GM19372 (cell line): ENCODE data around the gene HSF2BP.
"Not testable (repeated sequence)": the region's sequence is repeated elsewhere in the genome, so short reads cannot be mapped to it uniquely, and the experiment has no call there.

Experiments
- ATAC-seq: cut with Tn5 transposase; IDR thresholded peaks from one replicate; pipeline ENCODE4 v1.9.1; 2021; ENCODE audit warnings: mild to moderate bottlenecking, low read depth, moderate library complexity; ENCODE audit not compliant: unreplicated experiment

Gene HSF2BP

DNA sequence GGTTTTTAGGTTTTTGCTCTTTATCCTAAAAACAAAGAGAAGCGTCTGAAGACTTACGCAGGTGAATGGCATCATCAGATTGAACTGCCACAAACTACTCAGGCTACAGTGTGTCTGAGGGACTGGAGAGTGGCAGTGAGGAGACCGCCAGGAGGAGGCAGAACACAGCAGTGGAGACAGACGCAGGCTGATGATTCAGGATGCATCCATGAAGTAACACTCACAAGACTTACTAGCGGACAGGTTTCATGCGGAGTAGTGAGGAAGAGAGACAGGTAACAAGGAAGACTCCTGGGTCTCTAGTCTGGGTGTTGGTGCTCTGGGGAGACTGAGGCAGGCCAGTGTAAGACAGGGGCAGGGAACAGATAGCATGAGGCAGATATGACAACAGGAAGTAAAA is 5.7 kb downstream of the HSF2BP start:
- no peak for ATAC-seq

DNA sequence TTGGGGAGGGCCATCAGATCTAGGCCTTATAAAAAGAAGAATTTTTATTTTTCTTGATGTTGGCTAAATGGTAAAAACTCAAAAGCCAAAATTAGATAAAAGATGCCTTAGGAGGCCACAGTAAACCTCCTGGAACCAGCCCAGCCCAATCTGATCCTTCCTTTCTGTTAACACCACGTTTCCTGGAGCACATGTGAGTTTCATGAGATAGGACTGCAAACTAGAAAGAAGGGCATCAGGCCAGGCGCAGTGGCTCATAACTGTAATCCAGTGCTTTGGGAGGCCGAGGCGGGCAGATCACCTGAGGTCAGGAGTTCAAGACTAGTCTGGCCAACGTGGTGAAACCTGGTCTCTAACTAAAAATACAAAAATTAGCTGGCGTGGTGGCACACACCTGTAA is 6.7 kb downstream of the HSF2BP start:
- no peak for ATAC-seq

DNA sequence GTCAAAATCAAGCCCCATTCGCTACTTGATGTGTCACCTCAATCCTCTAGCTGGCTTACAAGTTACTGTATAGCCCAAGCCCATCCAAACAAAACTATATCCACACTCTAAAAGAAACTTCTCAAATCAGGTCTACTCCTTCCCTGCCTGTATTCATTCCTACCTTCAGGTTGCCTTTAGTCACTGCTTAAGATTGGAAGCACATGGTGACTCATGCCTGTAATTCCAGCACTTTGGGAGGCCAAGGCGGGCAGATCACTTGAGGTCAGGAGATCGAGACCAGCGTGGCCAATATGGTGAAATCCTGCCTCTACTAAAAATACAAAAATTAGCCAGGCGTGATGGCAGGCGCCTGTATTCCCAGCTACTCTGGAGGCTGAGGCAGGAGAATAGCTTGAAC is 7.4 kb downstream of the HSF2BP start:
- ATAC-seq, result not testable (repeated sequence)

DNA sequence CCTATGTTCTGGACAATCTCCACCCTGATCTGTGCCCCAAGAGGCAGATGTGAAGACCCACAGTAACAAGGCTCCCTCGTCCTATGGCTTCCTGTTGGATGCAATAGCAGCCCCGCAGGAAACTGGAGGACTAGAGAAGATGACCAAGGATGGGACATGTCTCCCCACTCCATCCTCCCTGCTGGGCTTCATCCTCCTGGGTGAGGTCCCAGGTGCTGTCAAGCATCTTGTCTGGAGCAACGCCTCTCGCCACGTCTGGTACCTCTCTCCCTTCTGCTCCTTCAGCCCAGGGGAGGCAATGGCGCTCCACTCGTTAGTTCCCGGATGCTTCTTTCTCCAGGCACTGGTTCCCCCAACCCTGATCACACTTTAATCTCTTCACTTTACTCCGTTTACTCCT is 11.1 kb downstream of the HSF2BP start:
- ATAC-seq, result no peak

DNA sequence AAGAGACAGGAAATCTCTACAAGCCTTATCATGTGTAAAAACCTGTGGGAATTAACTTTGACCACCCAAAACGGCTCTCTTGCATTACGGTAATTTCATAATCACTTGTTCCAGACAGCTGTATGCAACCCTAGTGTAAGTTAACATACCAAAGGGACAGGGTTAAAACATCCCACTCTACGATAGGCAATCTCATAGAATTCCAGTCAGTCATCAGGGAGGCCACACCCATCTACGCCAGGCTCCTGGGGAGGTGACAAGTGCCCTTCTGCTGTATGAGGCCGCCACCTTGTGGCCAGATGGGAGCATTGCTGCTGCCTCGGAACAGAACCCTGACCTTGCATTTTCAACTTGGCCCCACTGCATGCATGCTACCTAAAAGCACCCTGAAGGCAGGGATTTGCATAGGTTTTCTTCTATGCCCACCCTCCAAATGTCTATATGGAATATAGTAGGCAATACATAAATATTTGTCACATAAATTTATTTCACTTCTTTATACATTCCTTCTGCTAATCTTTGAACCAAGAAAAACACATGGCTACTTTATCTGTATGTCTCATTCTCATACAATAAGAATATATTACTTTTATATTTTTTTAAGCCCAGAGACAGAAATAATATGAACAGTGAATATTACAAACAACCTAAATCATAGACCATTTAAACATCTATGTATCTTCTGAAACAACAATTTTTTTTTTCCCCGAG is 12.6 kb downstream of the HSF2BP start:
- ATAC-seq, result no peak

DNA sequence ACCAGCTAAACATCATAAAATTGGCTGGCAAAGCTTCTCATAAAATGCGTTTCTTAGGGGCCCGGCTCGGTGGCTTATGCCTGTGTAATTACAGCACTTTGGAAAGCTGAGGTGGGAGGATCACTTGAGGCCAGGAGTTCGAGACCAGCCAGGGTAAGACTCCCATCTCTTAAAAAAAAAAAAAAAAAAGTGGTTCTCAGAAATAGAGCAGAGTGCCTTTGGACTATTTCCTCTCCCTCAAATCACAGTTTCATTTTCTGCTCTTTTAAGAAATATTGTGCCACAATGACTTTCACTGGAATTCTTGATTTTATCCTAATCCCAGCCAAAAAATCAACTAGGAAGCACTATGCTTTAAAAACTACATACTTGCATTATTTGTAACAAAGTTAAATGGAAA is 13.3 kb downstream of the HSF2BP start:
- no peak for ATAC-seq

DNA sequence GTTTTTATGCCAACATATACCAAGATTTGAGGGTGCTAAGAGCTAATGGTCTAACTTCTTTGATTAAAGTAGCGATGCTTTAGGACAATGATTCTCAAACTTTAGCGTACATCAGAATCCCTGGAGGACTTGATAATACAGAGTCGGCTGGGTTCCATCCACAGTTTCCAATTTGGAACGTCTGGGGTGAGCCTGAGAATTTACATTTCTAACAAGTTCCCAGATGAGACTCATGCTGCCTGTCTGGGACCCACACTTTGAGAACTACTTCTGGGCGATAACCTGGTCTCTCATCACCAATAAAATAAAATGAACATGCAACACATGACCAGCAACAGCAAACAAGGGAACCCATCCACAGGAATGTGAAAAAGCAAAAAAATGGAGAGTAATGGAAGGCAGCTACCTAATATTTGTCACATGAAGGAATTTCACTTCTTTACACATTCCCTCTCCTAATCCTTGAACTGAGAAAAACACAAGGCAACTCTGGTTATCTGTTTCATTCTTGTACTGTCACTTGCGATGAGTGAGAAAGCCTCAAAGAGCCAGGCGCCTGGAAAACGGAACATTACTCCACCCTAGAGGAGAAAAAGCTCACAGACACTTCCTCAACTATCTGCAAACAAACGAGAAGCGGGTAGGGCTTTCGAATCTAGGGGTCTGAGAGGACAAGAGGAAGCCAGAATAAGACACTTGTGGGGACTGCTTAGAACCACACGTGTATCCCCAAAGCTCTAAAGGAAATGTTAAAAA is 14.0 kb downstream of the HSF2BP start:
- no peak for ATAC-seq

DNA sequence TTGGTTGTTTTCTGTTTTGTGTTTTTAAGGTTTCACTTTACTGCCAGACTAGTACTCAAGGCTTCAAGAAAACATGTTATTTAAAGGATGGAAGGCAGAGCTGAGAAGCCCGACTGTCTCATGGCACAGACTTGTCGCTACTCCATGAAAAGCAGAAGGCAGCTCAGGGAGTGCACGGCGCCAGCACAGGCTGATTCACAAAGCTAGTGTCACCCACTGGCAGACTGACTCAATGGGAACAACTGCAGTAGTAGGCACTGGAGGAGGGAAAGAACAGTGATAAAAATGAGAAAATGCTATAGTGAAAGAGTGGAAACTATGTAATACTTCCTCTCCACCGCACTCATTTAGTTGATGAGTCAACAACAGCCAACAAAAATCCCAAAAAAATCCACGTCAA is 14.7 kb downstream of the HSF2BP start:
- no peak for ATAC-seq

DNA sequence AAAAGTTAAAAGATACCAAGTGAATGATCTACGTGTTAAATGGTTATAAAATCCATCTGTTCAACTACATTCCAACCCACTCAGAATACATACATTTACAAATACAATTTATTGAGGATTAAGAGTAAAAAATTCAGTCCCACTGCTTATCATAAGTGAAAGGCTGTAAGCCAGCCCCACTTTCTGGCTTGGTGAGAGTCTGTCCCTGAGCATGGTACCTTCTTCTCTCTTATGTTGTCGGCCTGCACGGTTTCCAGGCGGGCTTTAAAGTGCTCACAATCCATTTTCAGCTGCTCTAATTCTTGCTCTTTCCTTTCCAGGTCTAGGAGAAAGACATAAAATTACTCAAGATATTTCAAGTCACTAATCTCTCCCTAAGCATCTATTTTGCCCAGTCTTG is 15.2 kb downstream of the HSF2BP start:
- ATAC-seq, result no peak

DNA sequence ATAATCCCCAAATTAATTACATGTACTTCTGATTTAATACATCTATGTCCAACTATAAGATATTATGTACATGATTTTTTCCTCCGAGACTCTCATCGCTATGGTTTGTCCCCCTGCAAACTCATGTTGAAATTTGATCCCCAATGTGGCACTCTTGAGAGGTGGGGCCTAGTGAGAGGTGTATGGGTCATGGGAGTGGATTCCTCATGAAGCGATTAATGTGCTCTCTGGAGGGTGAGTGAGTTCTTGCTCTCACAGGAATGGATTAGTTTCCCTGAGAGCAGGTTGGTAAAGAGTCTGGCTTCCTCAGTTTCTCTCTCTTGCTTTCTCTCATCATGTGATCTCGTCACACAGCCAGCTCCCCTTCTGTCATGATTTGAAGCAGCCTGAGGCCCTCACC is 16.1 kb downstream of the HSF2BP start:
- ATAC-seq, result no peak

DNA sequence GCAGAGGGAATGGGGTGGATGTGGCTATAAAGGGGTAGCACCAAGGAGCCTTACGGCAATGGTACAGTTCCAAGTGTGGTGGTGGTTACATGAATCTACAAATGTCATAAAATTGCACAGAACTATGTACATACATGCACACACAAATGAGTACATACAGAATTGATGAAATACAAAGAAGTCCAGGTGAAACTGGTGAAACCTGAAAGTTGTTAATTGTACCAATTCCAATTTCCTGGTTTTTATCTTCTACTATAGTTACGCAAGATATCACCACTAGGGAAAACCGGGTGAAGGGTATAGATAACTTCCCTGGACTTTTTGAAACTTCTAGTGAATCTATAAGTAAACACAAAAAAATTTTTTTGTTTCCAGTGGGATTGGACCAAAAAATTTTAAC is 18.9 kb downstream of the HSF2BP start:
- no peak for ATAC-seq

DNA sequence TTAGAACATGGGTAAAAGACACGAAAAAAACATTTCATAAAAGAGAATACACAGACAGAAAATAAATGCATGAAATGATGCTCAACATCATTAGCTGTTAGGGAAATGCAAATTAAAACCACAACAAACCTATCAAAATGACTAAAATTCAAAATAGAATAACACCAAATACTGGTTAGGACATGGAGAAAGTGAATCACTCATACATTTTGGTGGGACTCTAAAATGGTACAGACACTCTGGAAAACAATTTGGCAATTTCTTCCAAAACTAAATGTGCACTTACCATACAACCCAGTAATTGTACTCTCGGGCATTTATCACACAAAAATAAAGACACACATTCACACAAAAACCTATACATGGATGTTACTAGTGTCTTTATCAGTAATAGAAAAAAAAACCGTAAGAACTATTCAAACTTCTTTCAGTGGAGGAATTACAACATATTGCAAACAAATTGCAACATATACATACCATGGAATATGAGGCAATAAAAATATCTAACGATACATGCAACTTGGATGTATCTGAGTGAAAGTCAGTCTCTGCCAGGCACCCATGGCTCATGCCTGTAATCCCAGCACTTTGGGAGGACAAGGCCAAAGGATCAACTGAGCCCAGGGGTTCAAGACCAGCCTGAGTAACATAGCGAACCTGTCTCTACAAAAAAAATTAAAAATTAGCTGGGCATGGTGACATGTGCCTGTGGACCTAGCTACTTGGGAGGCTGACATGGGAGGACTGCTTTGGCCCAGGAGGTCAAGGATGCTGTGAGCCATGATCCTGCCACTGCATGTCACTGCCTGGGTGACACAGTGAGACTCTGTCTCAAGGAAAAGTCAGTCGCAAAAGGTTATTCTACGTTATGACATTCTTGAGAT is 19.6 kb downstream of the HSF2BP start:
- ATAC-seq, result no peak

DNA sequence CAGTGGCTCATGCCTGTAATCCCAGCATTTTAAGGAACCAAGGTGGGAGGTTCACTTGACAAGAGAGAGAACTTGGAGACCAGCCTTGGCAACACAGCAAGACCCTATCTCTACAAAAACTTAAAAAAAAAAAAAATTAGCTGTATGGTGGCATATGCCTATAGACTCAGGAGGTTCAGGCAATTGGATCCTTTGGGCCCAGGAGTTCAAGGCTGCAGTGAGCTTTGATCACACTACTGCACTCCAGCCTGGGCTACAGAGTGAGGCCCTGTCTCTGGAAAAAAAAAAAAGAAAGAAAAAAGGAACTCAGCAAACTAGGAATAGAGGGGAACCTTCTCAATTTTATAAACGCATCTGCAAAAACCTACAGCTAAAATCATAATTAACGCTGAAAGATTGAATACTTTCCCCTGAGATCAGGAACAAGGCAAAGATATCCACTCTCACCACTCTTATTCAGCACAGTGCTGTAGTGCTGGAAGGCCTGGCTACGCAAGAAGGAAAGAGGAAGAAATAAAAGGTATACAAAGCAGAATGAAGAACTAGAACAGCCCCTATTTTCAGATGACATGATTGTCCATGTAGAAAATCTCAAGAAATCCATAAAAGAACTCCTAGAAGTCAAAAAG is 21.6 kb downstream of the HSF2BP start:
- ATAC-seq, result no peak

DNA sequence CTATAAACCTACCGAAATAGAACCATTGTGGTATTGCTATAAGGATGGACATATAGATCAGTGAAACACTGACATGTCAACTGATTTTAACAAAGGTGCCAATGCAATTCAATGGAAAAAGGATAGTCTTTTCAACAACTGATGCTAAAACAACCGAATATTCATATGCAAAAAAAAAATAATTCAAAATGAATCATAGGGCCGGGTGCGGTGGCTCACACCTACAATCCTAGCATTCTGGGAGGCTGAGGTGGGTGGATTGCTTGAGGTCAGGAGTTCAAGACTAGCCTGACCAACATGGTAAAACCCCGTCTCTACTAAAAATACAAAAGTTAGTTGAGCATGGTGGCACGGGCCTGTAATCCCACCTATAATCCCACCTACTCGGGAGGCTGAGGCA is 23.9 kb downstream of the HSF2BP start:
- ATAC-seq, result no peak

DNA sequence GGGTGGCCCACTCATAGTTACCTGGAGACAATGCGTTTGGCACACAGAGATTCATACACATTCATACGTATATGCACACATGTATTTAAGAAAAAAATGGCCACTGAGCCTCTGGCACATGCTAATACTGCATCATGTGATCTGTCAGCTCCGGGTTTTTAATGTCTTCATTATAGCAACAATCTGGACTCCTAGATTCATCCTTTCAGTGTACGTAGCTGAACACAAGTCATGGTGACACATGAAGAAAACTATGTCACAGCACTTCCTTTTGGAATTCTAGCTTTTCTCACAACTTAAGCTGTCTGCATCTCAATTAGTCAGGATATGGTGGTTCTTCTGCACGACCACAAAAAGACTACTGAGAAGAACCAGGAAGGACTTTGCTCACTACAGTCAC is 24.7 kb downstream of the HSF2BP start:
- no peak for ATAC-seq

DNA sequence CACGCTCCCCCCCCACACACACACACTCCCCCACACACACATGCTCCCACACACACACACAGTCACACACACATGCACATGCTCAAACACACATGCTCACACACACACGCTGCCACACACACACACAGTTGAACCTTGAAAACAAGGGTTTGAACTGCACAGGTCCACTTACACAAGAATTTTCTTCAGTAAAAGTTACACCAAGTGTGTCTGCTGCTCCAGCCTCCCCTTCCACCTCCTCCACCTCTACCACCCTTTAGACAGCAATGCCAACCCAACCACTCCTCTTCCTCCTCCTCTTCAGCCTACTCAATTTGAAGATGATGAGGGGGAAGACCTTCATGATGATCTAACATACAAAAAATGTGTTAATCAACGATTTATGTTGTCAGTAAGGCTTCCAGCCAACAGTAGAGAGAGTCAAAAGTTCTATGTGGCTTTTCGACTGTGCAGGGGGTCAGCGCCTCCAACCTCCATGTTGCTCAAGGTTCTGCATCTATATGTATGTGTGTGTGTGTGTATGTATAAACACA is 26.8 kb downstream of the HSF2BP start:
- ATAC-seq, result no peak

DNA sequence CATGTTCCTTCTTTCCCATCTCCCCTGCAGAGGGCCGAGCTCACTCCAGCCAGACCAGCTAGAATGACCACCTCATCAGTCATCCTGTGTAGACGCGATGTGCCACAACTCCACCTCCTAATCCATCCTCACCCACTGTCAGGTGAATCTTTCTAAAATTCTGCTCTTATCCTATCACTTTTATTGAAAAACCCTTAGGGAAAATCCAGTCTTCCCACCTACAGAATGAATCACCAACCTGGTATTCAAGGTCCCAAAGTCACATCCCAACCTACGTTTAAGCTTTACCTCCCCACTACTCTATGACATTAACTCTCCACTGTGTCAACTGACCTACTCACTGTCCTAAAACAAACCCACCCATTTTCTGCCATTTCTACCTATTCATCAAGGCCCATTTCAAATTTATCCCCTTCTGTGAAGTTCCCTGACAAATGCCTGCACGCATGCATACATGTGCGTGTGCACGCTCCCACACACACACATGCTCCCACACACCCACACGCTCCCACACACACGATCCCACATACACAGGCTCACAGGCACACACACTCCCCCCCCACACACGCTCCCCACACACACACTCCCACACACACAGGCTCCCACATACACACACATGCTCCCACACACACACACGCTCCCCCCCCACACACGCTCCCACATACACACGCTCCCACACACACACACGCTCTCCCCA is 27.7 kb downstream of the HSF2BP start:
- ATAC-seq, result no peak

DNA sequence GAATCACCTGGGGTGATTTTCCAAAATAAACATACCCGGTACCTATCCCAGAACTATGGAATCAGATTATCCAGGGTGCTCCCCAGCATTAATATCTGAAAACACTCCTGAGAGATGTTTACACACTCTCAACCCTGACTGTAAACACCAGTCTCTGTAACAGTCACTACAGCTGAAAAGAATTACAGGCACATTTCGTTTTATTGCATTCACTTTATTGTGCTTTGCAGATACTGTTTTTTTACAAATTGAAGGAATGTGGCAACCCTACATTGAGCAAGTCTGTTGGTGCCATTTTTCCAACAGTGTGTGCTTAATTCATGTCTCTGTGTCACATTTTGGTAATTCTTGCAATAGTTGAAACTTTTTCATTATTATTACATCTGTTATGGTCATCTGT is 31.8 kb downstream of the HSF2BP start:
- no peak for ATAC-seq

DNA sequence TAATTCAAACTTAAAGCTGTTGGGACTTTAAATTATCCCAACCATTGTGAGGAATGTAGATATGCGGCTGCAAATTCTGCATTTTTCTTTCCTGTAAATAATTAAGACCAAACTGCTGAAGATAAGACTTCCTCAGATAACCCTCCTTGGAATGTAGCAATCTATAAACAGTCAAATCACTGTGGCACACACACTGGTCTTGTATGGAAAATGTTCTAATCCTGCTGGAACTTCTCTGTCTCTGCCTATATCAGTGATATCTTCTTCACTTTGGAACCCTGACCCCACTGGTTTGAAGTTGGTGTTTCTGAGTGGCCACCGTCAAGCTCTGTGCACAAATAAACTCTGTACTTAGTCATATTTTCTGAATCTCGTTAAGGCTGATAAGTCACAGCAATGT is 32.9 kb downstream of the HSF2BP start:
- ATAC-seq, result no peak

DNA sequence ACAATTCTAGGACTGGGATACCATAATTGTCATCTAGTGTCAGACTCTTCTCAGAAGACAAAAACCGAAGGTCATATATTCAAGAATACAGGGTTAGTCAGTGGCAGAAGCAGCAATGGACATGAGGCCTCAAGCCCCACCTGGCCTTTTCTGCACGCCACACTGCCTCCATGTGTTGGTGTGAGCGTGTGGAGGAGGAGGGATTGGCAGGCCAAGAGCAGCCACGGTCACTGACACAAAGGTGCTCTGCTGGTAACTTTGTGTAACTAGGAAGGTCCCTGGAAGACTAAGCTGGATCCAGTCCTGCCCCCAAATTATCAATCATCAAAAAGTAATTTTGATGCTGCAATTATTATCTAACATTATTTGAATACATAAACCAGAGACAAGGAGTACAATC is 34.9 kb downstream of the HSF2BP start:
- ATAC-seq, result no peak
